ENCODE data around the gene FYN. TPM values are rescaled to one million over a fixed set of nuclear protein-coding genes. Genes with fewer than 3 reads are reported as not detected.

FYN gene
- total RNA-seq, 2 experiments from 2014 or later: 236 to 244 TPM

Other genes starting within 250 kb of the FYN start
- under 1 TPM in 1 of 2 experiments, not detected in 1; 0.21 TPM for gene CCN6, start 180.7 kb upstream of the FYN start, total RNA-seq
- gene TUBE1, start 214.0 kb upstream of the FYN start, total RNA-seq: 10 to 100 TPM; 53.7 to 62.7 TPM
- gene FAM229B, start 214.1 kb upstream of the FYN start, total RNA-seq: 10 to 100 TPM in 1 of 2 experiments, 1 to 10 TPM in 1; 9.5 to 10.2 TPM